K562 (cell line): Measurements from ENCODE around the gene ATAD3C. TPM values are rescaled to one million over a fixed set of nuclear protein-coding genes. Genes with fewer than 3 reads are reported as not detected.

Source experiments
- ATAC-seq: fragments of 200-7000 bp; cut with Tn5 transposase; 3 replicates; pipeline ENCODE4 v1.9.1; 2020; ENCODE audit warnings: moderate library complexity
- BruUV-seq: library from RNA; stranded (reverse); fragments of 400-500 nt; replicated peaks from 2 replicates; lab custom pipeline; 2021; lab: Mats Ljungman, UMichigan
- CTCF ChIA-PET: fragments of 300-600 bp; formaldehyde crosslinking; extraction: SDS; loops from one replicate; lab custom pipeline; 2021; ENCODE audit warnings: low intra/inter-chr PET ratio; lab: Yijun Ruan, JAX
- POLR2A ChIA-PET: fragments of 300-600, 350-650 bp; sonication (Branson Sonifier 250); formaldehyde crosslinking; extraction: SDS; loops from one replicate; lab custom pipeline; 2021; ENCODE audit warnings: antibody characterized with exemption, inconsistent platforms; lab: Yijun Ruan, JAX
- DNase-seq, 4 experiments: peaks; one replicate each; pipeline versions ENCODE4 v3.0.0 to v3.0.0-alpha.2; 2011 to 2018; ENCODE audit warnings: low spot score in 3 of 4, mixed read lengths in 3 of 4; ENCODE audit errors: extremely low read depth in 1 of 4
- FAIRE-seq: peaks from 2 replicates; lab custom pipeline; 2011; peaks lifted over from hg19 to GRCh38; lab: Jason Lieb, UNC
- H2AFZ ChIP-seq: 2 replicates; pipeline ENCODE4 v1.6.0; 2011; ENCODE audit warnings: low read depth, low read length, control low read depth, inconsistent platforms
- H3K27ac ChIP-seq: fragments of 200-600 bp; 3 replicates; pipeline ENCODE4 v1.8.0; 2011; ENCODE audit warnings: low read depth, mild to moderate bottlenecking, control low read depth, inconsistent platforms, low read length, moderate library complexity, mixed read lengths; ENCODE audit errors: extremely low read depth
- H3K27me3 ChIP-seq, 2 experiments: fragments of 300-600 bp in 1 of 2; 2 replicates in 1 of 2; 3 replicates in 1 of 2; pipeline versions ENCODE4 v1.6.0 to v1.8.0; 2011; ENCODE audit warnings: inconsistent platforms in 2 of 2, low read length in 2 of 2, mild to moderate bottlenecking in 1 of 2, mixed read lengths in 1 of 2, moderate library complexity in 1 of 2; ENCODE audit not compliant: control insufficient read depth in 2 of 2, insufficient read depth in 2 of 2
- H3K36me3 ChIP-seq: fragments of 300-600 bp; 3 replicates; pipeline ENCODE4 v1.8.0; 2011; ENCODE audit warnings: mild to moderate bottlenecking, low read length, inconsistent platforms; ENCODE audit not compliant: control insufficient read depth, insufficient read depth
- H3K4me1 ChIP-seq, 2 experiments: fragments of 200-600 bp in 1 of 2; replicated peaks in 1 of 2; 2 replicates in 1 of 2; 3 replicates in 1 of 2; pipeline versions ENCODE4 v1.5.1 to v1.8.0; 2011; ENCODE audit warnings: inconsistent platforms in 2 of 2, low read length in 2 of 2, mild to moderate bottlenecking in 1 of 2, mixed read lengths in 1 of 2, moderate library complexity in 1 of 2; ENCODE audit not compliant: control insufficient read depth in 2 of 2, insufficient read depth in 2 of 2
- H3K4me2 ChIP-seq: 2 replicates; pipeline ENCODE4 v1.6.1; 2011; ENCODE audit warnings: low read length, control low read depth, inconsistent platforms, mixed read lengths; ENCODE audit not compliant: insufficient read depth
- H3K4me3 ChIP-seq: fragments of 200-600 bp; sonication (generic), shearing (Covaris generic); 2 replicates; pipeline ENCODE4 v1.5.1; 2016; ENCODE audit warnings: control low read depth, inconsistent platforms
- H3K79me2 ChIP-seq: fragments of 200-600 bp; 3 replicates; pipeline ENCODE4 v1.8.0; 2011; ENCODE audit warnings: low read length, inconsistent platforms; ENCODE audit not compliant: control insufficient read depth, insufficient read depth
- H3K9ac ChIP-seq, 2 experiments: 2 replicates each; pipeline versions ENCODE4 v1.6.0 to v1.6.1; 2011; ENCODE audit warnings: low read depth in 2 of 2, low read length in 2 of 2, control low read depth in 1 of 2, inconsistent platforms in 1 of 2, mild to moderate bottlenecking in 1 of 2, mixed read lengths in 1 of 2; ENCODE audit not compliant: insufficient read depth in 1 of 2
- H3K9me1 ChIP-seq: one replicate; pipeline ENCODE4 v1.6.0; 2011; ENCODE audit warnings: inconsistent platforms, mild to moderate bottlenecking, low read length, moderate library complexity; ENCODE audit not compliant: control insufficient read depth, insufficient read depth
- H3K9me3 ChIP-seq: replicated peaks from 2 replicates; pipeline ENCODE4 v1.5.1; 2011; ENCODE audit warnings: low read depth, low read length, inconsistent platforms; ENCODE audit not compliant: control insufficient read depth, insufficient read depth
- H4K20me1 ChIP-seq: replicated peaks from 2 replicates; pipeline ENCODE4 v1.6.1; 2011; ENCODE audit warnings: low read length, inconsistent platforms, mixed read lengths; ENCODE audit not compliant: control insufficient read depth, insufficient read depth
- MYBL2 ChIP-seq, 2 experiments: fragments of 450-650 bp in 1 of 2; sonication (generic) in 1 of 2; formaldehyde crosslinking in 1 of 2; IDR thresholded peaks; 2 replicates each; pipeline versions ENCODE4 v1.6.1 to v1.8.1; 2017 to 2022; ENCODE audit warnings: borderline replicate concordance in 1 of 2, inconsistent platforms in 1 of 2, low read depth in 1 of 2, mild to moderate bottlenecking in 1 of 2, missing genetic modification reagents in 1 of 2, moderate library complexity in 1 of 2
- NELFE ChIP-seq: IDR thresholded peaks from 2 replicates; pipeline ENCODE4 v1.6.1; 2011; ENCODE audit warnings: mild to moderate bottlenecking; ENCODE audit not compliant: insufficient read depth, insufficient read length
- SMARCA4 ChIP-seq: fragments of 450-650 bp; IDR thresholded peaks from 2 replicates; pipeline ENCODE4 v1.6.1; 2016
- ZBED1 ChIP-seq: IDR thresholded peaks from 2 replicates; pipeline ENCODE4 v1.6.1; 2014
- ZNF583 ChIP-seq: fragments of 250-450 bp; sonication (Bioruptor Pico); IDR thresholded peaks from 2 replicates; pipeline ENCODE4 v1.4.0; 2020
- WGBS: fragments of 100-300 bp; shearing (Covaris generic); methylation state at CpG from one replicate; pipeline ENCODE4 v1.1.6; 2016; ENCODE audit warnings: low coverage, mixed read lengths; ENCODE audit not compliant: insufficient coverage; ENCODE audit errors: missing lambda C conversion rate; 5-methylcytosine and 5-hydroxymethylcytosine counted together
- in situ Hi-C: fragments of 300-500 bp; cut with MboI; formaldehyde crosslinking; loops from 4 replicates; pipeline ENCODE4 v1.15.0; 2018; ENCODE audit warnings: inconsistent platforms, mixed read lengths
- intact Hi-C: fragments of 100-400 bp; cut with micrococcal nuclease; formaldehyde crosslinking; loops from 2 replicates; pipeline ENCODE4 v1.14.2; 2022
- polyA plus RNA-seq, 8 experiments: library from polyadenylated mRNA; depleted of rRNA in 4 of 8; stranded (reverse) in 5 of 8; unstranded in 3 of 8; fragments of >200 nt; fragmentation: Nextera tagmentation in 2 of 8; fragmentation: Illumina TruSeq in 1 of 8; extraction: Ambion mirVana in 2 of 8; extraction: Trizol in 1 of 8; gene quantifications; 2 replicates each; pipeline versions ENCODE4 v1.2.1 to v1.2.3, GENCODE V29; 2011 to 2014; ENCODE audit warnings: inconsistent platforms in 1 of 8, missing spikeins in 1 of 8
- total RNA-seq, 7 experiments: library from RNA; depleted of rRNA in 6 of 7; stranded (reverse); fragments of >200 nt in 6 of 7; fragmentation: Illumina TruSeq in 2 of 7; extraction: Trizol in 2 of 7; gene quantifications; 2 replicates each; pipeline versions ENCODE4 v1.2.1 to v1.2.3, GENCODE V29; 2011 to 2021; ENCODE audit warnings: low replicate concordance in 1 of 7
- TF ChIP-seq, protein P1 (sequence below): sonication (generic); formaldehyde crosslinking; IDR thresholded peaks from 2 replicates; pipeline ENCODE4 v1.8.1; 2022; ENCODE audit warnings: missing genetic modification reagents
- TF ChIP-seq, protein P2 (sequence below): IDR thresholded peaks from 2 replicates; pipeline ENCODE4 v1.6.1; 2011; ENCODE audit not compliant: insufficient read length; ENCODE audit errors: extremely low read depth

Gene ATAD3C
- total and polyA plus RNA-seq, 9 of the 15 experiments (the other 6 are each of a cell fraction or from before 2014, with no cell fraction given) = 0.03 to 0.18 TPM; not detected in 7

DNA sequence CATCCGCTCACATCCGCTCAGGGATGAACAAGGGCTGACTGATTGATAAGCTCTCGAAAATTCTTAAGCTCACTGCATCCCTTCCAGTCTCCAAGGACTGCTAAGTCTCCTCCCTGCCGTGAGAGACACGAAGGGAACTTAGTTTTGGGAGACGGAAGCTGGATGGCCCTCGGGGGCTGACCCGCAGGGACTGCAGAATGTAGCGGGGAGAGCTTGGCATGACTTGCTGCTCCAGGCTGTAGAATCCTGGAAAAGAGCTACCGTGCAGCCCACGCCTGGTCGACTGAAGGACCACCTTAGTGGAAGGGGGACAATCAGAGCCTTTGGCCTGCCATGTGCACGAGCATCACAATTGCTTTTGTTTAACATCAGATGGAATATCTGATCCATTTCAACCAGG lies 33.7 kb upstream of the ATAD3C start:
- no peaks in the 10 kb centered on the region for H3K27me3 ChIP-seq
- peaks cover 0 to 12% of the 10 kb centered on the region in 2 experiments; a peak in 2 of 5 replicates for H3K4me1 ChIP-seq
- H3K27ac ChIP-seq = no peak overlapping the region
- CTCF ChIA-PET = no interaction called here
- no peak overlapping the region; a peak in 1 of 4 replicates for H3K9ac ChIP-seq
- no peaks in the 10 kb centered on the region for H4K20me1 ChIP-seq
- intact Hi-C loops = no loop called here
- 50% methylated on average over 12 of the region's 13 CpGs for WGBS
- H3K4me2 ChIP-seq = no peak overlapping the region
- DNase-seq (no peak), ATAC-seq (no peak), FAIRE-seq (no peak)
- POLR2A ChIA-PET = interaction anchor here (1.0 to 1.8 kb wide), 2 partner anchors 9 to 11 kb away, joined by 4 to 9 read pairs; no protein-coding TSS in a partner anchor
- no TSS peak for BruUV-seq
- H3K79me2 ChIP-seq = no peaks in the 10 kb centered on the region
- no peaks in the 10 kb centered on the region for H3K9me1 ChIP-seq
- peak overlapping the region; percentile 5; the same call in 1 of the 2 replicates for H2AFZ ChIP-seq
- no peak overlapping the region for H3K4me3 ChIP-seq
- in situ Hi-C loops = no loop called here
- H3K36me3 ChIP-seq = no peaks in the 10 kb centered on the region
- no peak for TF ChIP-seq NELFE
- TF ChIP-seq, protein P1, sequence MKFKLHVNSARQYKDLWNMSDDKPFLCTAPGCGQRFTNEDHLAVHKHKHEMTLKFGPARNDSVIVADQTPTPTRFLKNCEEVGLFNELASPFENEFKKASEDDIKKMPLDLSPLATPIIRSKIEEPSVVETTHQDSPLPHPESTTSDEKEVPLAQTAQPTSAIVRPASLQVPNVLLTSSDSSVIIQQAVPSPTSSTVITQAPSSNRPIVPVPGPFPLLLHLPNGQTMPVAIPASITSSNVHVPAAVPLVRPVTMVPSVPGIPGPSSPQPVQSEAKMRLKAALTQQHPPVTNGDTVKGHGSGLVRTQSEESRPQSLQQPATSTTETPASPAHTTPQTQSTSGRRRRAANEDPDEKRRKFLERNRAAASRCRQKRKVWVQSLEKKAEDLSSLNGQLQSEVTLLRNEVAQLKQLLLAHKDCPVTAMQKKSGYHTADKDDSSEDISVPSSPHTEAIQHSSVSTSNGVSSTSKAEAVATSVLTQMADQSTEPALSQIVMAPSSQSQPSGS = no peak
- TF ChIP-seq ZNF583 (CRISPR knock-in tag) = no peak
- TF ChIP-seq SMARCA4 = no peak
- no peak for TF ChIP-seq MYBL2 (IDR thresholded peaks at IDR 0.05; ENCODE audit: low read depth)
- TF ChIP-seq MYBL2 (CRISPR knock-in tag; IDR thresholded peaks at IDR 0.05; ENCODE audit: borderline replicate concordance) = no peak
- TF ChIP-seq ZBED1 = no peak
- TF ChIP-seq, protein P2, sequence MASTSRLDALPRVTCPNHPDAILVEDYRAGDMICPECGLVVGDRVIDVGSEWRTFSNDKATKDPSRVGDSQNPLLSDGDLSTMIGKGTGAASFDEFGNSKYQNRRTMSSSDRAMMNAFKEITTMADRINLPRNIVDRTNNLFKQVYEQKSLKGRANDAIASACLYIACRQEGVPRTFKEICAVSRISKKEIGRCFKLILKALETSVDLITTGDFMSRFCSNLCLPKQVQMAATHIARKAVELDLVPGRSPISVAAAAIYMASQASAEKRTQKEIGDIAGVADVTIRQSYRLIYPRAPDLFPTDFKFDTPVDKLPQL = no peak
- peaks cover 11% of the 10 kb centered on the region for H3K9me3 ChIP-seq
